ENCODE measurements around the gene SYNJ2.

Gene SYNJ2

GRCh38 chr6:158050955-158051354 is 69.3 kb downstream of the SYNJ2 start:
- DNase-seq (ENCODE audit: low read depth), result peak; percentile 66
- H3K4me3 ChIP-seq (ENCODE audit: low read length), result no peak overlapping the region
- TF ChIP-seq, protein P1, sequence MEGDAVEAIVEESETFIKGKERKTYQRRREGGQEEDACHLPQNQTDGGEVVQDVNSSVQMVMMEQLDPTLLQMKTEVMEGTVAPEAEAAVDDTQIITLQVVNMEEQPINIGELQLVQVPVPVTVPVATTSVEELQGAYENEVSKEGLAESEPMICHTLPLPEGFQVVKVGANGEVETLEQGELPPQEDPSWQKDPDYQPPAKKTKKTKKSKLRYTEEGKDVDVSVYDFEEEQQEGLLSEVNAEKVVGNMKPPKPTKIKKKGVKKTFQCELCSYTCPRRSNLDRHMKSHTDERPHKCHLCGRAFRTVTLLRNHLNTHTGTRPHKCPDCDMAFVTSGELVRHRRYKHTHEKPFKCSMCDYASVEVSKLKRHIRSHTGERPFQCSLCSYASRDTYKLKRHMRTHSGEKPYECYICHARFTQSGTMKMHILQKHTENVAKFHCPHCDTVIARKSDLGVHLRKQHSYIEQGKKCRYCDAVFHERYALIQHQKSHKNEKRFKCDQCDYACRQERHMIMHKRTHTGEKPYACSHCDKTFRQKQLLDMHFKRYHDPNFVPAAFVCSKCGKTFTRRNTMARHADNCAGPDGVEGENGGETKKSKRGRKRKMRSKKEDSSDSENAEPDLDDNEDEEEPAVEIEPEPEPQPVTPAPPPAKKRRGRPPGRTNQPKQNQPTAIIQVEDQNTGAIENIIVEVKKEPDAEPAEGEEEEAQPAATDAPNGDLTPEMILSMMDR (IDR thresholded peaks at IDR 0.05; ENCODE audit: insufficient read depth, low read depth, low read length, missing control alignments), result no peak

DNA sequence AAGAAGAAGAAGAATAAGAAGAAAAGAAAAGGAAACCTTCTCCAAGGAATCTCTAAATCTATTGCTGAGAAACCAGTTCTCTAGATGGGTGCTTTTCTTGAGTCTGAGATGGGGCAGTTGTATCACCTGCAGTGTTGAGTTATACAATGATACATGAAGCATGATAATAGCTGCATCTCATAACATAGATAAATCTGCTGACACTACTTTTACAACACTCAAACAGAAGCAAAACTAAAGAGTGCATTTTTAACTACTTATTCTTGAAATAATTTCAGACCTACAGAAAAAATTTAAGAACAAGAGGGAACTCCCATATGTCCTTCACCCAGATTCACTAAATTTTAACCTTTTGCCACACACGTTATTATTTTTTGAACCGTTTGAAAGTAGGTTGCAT is 70.3 kb downstream of the SYNJ2 start:
- TF ChIP-seq, protein P1 (IDR thresholded peaks at IDR 0.05; ENCODE audit: insufficient read depth, low read depth, low read length, missing control alignments), result no peak

DNA sequence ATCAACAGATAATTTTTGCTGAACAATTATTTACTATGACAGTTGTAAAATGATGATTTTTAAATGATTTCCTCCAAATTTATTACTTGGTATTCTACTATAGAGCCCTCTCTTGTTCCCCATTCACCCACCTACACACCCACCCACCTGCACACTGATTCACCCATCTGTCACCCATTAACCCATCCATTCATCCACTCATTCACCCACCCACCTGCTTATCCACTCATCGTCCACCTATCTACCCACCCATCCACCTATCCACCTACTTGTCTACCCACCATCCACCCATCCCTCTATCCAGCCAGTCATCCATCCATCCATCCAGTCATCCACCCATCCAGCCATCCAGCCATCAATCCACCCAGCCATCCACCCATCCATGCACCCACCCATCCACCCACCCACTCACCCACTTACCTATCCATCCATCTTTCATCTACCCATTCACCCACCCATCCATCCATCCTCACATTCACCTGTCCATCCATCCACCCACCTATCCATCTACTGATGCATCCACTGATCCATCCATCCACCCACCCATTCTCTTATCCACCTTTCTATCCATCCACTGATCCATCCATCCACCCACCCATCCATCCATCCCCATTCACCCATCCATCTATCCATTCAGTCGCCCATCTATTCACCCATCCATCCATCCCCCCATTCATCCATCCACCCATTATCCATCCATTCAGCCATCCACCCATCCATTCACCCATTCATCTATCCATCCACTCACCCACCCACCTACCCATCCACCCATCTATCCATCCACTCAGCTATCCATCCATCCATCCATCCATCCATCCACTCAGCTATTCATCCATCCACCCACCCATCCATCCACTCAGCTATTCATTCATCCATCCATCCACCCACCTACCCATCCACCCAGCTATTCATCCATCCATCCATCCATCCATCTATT is 72.0 kb downstream of the SYNJ2 start:
- no peak overlapping the region for H3K4me3 ChIP-seq (ENCODE audit: low read length)
- TF ChIP-seq, protein P1 (IDR thresholded peaks at IDR 0.05; ENCODE audit: insufficient read depth, low read depth, low read length, missing control alignments), result no peak
- no peak for DNase-seq (ENCODE audit: low read depth)

More for the DNA sequence above, 70.3 kb downstream of the SYNJ2 start:
- no peak for DNase-seq (ENCODE audit: low read depth)
- no peak overlapping the region for H3K4me3 ChIP-seq (ENCODE audit: low read length)

- H3K4me3 ChIP-seq (ENCODE audit: low read length), result no peak overlapping the region
- TF ChIP-seq, protein P1 (IDR thresholded peaks at IDR 0.05; ENCODE audit: insufficient read depth, low read depth, low read length, missing control alignments), result no peak
- no peak for DNase-seq (ENCODE audit: low read depth)
Observed at GRCh38 chr6:158056355-158056754, 74.7 kb downstream of the SYNJ2 start.

DNA sequence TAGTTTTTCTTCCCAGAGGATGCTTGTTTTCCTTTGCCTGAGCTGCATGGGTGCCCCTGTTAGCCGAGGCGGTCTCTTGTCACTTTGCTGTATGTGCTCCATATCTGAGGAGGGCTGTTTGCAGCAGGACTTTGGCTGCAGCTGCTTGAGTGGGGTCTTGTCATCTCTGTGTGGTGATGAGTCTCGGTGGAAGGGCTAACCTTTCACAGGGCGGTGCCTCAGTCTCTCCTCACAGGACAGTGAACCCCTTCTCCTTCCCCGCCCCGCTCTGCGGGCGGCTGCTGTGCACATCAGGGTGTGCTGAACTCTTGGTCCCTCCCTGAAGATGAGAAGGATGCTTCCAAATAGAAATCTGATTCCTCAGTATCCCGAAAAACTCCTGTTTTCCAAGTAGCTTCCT is 75.1 kb downstream of the SYNJ2 start:
- no peak overlapping the region for H3K4me3 ChIP-seq (ENCODE audit: low read length)
- TF ChIP-seq, protein P1 (IDR thresholded peaks at IDR 0.05; ENCODE audit: insufficient read depth, low read depth, low read length, missing control alignments), result no peak
- DNase-seq (ENCODE audit: low read depth), result no peak

DNA sequence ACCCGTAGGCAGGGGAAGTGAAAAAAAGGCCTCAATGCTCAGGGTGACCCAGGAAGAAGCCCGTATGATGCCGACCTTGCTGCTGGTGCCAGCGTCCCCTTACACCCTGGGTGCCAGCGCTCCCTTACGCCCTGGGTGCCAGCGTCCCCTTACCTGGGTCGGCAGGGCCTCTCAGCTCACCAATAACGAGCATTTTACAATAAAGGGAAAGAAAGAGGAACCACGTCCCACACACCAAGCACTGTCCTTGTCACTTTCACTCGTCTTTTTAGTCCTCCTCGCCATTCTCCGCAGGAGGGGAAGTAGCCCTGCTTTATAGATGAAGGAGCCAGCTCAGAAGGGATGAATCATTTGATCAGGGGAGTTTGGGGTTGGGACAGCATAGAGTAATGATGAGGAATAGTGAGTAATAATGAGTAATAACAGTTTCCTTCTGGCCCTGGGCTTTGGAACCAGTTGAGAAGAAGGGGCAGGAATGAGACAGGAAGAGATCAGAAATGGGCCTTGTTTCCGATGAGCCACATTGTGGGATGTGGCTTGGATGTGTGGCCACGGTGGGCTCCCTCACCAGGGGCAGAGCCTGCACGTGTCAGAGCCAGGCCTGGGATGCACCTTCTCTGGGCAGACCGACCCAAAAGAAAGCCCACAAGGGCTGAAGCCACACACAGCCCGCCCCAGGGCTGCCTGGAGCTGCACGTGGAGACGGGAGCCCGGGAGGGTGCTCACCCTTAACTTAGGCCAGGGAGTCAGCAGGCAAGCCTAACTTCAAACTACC is 75.7 kb downstream of the SYNJ2 start:
- TF ChIP-seq, protein P1 (IDR thresholded peaks at IDR 0.05; ENCODE audit: insufficient read depth, low read depth, low read length, missing control alignments), result no peak
- H3K4me3 ChIP-seq (ENCODE audit: low read length), result no peak overlapping the region
- DNase-seq (ENCODE audit: low read depth), result peak; percentile 95
